Keratinocyte (primary cell): ENCODE measurements around the gene SLC38A6. TPM values are rescaled to one million over a fixed set of nuclear protein-coding genes. Genes with fewer than 3 reads are reported as not detected.

Experiments
- DNase-seq: peaks from one replicate; pipeline ENCODE4 v3.0.0-alpha.2; 2011; ENCODE audit warnings: low read depth, missing footprints, low spot score
- FAIRE-seq: peaks from 2 replicates; lab custom pipeline; 2011; peaks lifted over from hg19 to GRCh38; lab: Jason Lieb, UNC
- H2AFZ ChIP-seq: 2 replicates; pipeline ENCODE4 v1.6.0; 2012; ENCODE audit warnings: low read length, control low read depth, inconsistent platforms; ENCODE audit not compliant: control insufficient read depth
- H3K27ac ChIP-seq: 2 replicates; pipeline ENCODE4 v1.5.1; 2011; ENCODE audit warnings: low read length; ENCODE audit not compliant: control insufficient read depth, insufficient read depth
- H3K27me3 ChIP-seq: 3 replicates; pipeline ENCODE4 v1.6.0; 2011; ENCODE audit warnings: low read length; ENCODE audit not compliant: control insufficient read depth, insufficient read depth; ENCODE audit errors: extremely low read depth
- H3K36me3 ChIP-seq, 2 experiments: 2 replicates in 1 of 2; 3 replicates in 1 of 2; pipeline ENCODE4 v1.5.1; 2011; ENCODE audit warnings: low read length in 2 of 2, mild to moderate bottlenecking in 1 of 2; ENCODE audit not compliant: control insufficient read depth in 2 of 2, insufficient read depth in 2 of 2; ENCODE audit errors: extremely low read depth in 1 of 2
- H3K4me1 ChIP-seq: 3 replicates; pipeline ENCODE4 v1.5.1; 2011; ENCODE audit warnings: low read length; ENCODE audit not compliant: control insufficient read depth, insufficient read depth; ENCODE audit errors: extremely low read depth
- H3K4me2 ChIP-seq: 3 replicates; pipeline ENCODE4 v1.6.0; 2011; ENCODE audit warnings: low read depth, low read length; ENCODE audit not compliant: control insufficient read depth, insufficient read depth; ENCODE audit errors: extremely low read depth
- H3K4me3 ChIP-seq, 3 experiments: fragments of 200-600 bp in 1 of 3; sonication (generic) in 1 of 3; 2 replicates in 2 of 3; 3 replicates in 1 of 3; pipeline ENCODE4 v1.5.1; 2011 to 2016; ENCODE audit warnings: low read length in 3 of 3, mild to moderate bottlenecking in 3 of 3, control low read depth in 2 of 3, inconsistent platforms in 1 of 3, low read depth in 1 of 3, mixed read lengths in 1 of 3, mixed run types in 1 of 3, moderate library complexity in 1 of 3; ENCODE audit not compliant: control insufficient read depth in 2 of 3, insufficient read depth in 2 of 3; ENCODE audit errors: extremely low read depth in 1 of 3
- H3K79me2 ChIP-seq: 2 replicates; pipeline ENCODE4 v1.6.0; 2012; ENCODE audit warnings: low read length; ENCODE audit not compliant: control insufficient read depth, insufficient read depth
- H3K9ac ChIP-seq: 3 replicates; pipeline ENCODE4 v1.6.0; 2011; ENCODE audit warnings: low read length; ENCODE audit not compliant: control insufficient read depth, insufficient read depth; ENCODE audit errors: extremely low read depth
- H3K9me1 ChIP-seq: 3 replicates; pipeline ENCODE4 v1.6.0; 2011; ENCODE audit warnings: low read length; ENCODE audit not compliant: control insufficient read depth, insufficient read depth; ENCODE audit errors: extremely low read depth
- H3K9me3 ChIP-seq: 2 replicates; pipeline ENCODE4 v1.5.1; 2012; ENCODE audit warnings: low read depth, low read length; ENCODE audit not compliant: control insufficient read depth
- H4K20me1 ChIP-seq: 3 replicates; pipeline ENCODE4 v1.6.0; 2011; ENCODE audit warnings: low read length; ENCODE audit not compliant: control insufficient read depth, insufficient read depth; ENCODE audit errors: extremely low read depth
- EZH2 ChIP-seq: IDR thresholded peaks from one replicate; pipeline ENCODE4 v1.6.1; 2012; ENCODE audit warnings: inconsistent platforms, mild to moderate bottlenecking, low read length, moderate library complexity
- dilution Hi-C: fragments of 300-500 bp; cut with MboI; formaldehyde crosslinking; loops from one replicate; pipeline ENCODE4 v1.7.0; 2020; ENCODE audit warnings: low sequenced_read_pairs; ENCODE audit not compliant: extremely low pct_ligation_motif_present
- polyA plus RNA-seq, 5 experiments: library from polyadenylated mRNA; depleted of rRNA in 3 of 5; stranded (reverse) in 3 of 5; stranded (forward) in 1 of 5; unstranded in 1 of 5; fragments of >200 nt; gene quantifications; 1 replicate in 1 of 5; 2 replicates in 3 of 5; 3 replicates in 1 of 5; pipeline versions ENCODE4 v1.2.1 to v1.2.3, GENCODE V29; 2011 to 2012; ENCODE audit warnings: missing spikeins in 2 of 5, low read depth in 1 of 5, low replicate concordance in 1 of 5
- TF ChIP-seq, protein P1 (sequence below), 3 experiments: IDR thresholded peaks in 1 of 3; conservative IDR thresholded peaks in 1 of 3; optimal IDR thresholded peaks in 1 of 3; 2 replicates in 2 of 3; 3 replicates in 1 of 3; pipeline versions ENCODE3 to v1.5.1; 2011; ENCODE audit warnings: low read length in 3 of 3, mild to moderate bottlenecking in 3 of 3, moderate library complexity in 2 of 3, control low read depth in 1 of 3, inconsistent platforms in 1 of 3; ENCODE audit not compliant: insufficient read depth in 2 of 3; ENCODE audit errors: extremely low read depth in 1 of 3

SLC38A6 gene
- polyA plus RNA-seq, 1 donor (not counting 4 experiments of a cell fraction or from before 2014, with no cell fraction given) = 15.7 TPM

- FAIRE-seq (no peak), DNase-seq (no peak)
- TF ChIP-seq, protein P1, sequence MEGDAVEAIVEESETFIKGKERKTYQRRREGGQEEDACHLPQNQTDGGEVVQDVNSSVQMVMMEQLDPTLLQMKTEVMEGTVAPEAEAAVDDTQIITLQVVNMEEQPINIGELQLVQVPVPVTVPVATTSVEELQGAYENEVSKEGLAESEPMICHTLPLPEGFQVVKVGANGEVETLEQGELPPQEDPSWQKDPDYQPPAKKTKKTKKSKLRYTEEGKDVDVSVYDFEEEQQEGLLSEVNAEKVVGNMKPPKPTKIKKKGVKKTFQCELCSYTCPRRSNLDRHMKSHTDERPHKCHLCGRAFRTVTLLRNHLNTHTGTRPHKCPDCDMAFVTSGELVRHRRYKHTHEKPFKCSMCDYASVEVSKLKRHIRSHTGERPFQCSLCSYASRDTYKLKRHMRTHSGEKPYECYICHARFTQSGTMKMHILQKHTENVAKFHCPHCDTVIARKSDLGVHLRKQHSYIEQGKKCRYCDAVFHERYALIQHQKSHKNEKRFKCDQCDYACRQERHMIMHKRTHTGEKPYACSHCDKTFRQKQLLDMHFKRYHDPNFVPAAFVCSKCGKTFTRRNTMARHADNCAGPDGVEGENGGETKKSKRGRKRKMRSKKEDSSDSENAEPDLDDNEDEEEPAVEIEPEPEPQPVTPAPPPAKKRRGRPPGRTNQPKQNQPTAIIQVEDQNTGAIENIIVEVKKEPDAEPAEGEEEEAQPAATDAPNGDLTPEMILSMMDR (optimal IDR thresholded peaks at IDR 0.05 in 1 of 3, IDR thresholded peaks at IDR 0.05 in 1 of 3, conservative IDR thresholded peaks at IDR 0.05 in 1 of 3; ENCODE audit: extremely low read depth in 1 of 3, insufficient read depth in 2 of 3, low read length in 3 of 3) = no peak
- TF ChIP-seq EZH2 = no peak
- no peak overlapping the region for H3K27ac ChIP-seq
- no peaks in the 10 kb centered on the region for H3K79me2 ChIP-seq
- H2AFZ ChIP-seq = no peak overlapping the region
- no peaks in the 10 kb centered on the region for H3K4me1 ChIP-seq
- no peaks in the 10 kb centered on the region for H3K9me1 ChIP-seq
- no peak overlapping the region for H3K4me3 ChIP-seq
- H3K36me3 ChIP-seq = peaks cover 0 to 1% of the 10 kb centered on the region in 2 experiments
- dilution Hi-C loops = no loop called here
- H3K9me3 ChIP-seq = no peaks in the 10 kb centered on the region
- H3K9ac ChIP-seq = no peak overlapping the region
- H3K27me3 ChIP-seq = no peaks in the 10 kb centered on the region
- no peak overlapping the region for H3K4me2 ChIP-seq
- no peaks in the 10 kb centered on the region for H4K20me1 ChIP-seq
Measured at GRCh38 chr14:61063461-61063860, 82.4 kb downstream of the SLC38A6 start.

DNA sequence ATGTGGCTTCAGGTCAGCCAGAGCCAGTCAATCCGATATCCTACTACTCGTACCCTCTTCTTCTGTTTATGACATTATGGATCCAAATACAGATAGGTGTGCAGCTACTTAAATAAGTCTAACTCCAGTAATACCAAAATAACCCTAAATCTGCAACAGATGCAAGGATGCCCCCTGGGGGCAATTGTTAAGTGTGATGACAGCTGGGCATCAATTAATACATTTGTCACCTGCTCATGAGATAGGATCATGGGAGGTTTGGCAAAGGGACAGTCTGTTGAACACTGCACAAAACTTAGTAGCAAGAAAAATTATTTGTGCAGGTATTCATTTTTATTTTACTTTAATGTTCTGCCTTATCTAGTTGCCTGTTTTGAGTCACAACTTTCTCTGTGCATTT lies 83.2 kb downstream of the SLC38A6 start:
- dilution Hi-C loops = no loop called here
- Histone ChIP-seq H3K4me1 (no peaks in the 10 kb centered on the region), H3K9ac (no peak overlapping the region), H3K27me3 (no peaks in the 10 kb centered on the region), H3K4me3 (no peak overlapping the region), H3K9me3 (no peaks in the 10 kb centered on the region), H3K79me2 (no peaks in the 10 kb centered on the region), H3K27ac (no peak overlapping the region), H4K20me1 (no peaks in the 10 kb centered on the region), H2AFZ (no peak overlapping the region), H3K36me3 (peaks cover 0 to 1% of the 10 kb centered on the region in 2 experiments), H3K9me1 (no peaks in the 10 kb centered on the region), H3K4me2 (no peak overlapping the region)
- no peak for FAIRE-seq
- TF ChIP-seq, protein P1 (optimal IDR thresholded peaks at IDR 0.05 in 1 of 3, IDR thresholded peaks at IDR 0.05 in 1 of 3, conservative IDR thresholded peaks at IDR 0.05 in 1 of 3; ENCODE audit: extremely low read depth in 1 of 3, insufficient read depth in 2 of 3, low read length in 3 of 3) = peak in 1 of 3 experiments; percentile 5
- no peak for TF ChIP-seq EZH2
- no peak for DNase-seq
